HG03432 (cell line): ENCODE results near the gene CLEC4M.
"Not testable (repeated sequence)": the region's sequence is repeated elsewhere in the genome, so short reads cannot be mapped to it uniquely, and the experiment has no call there.

ENCODE experiments used
- ATAC-seq: cut with Tn5 transposase; IDR thresholded peaks from one replicate; pipeline ENCODE4 v1.9.1; 2021; ENCODE audit warnings: mild to moderate bottlenecking, moderate library complexity; ENCODE audit not compliant: unreplicated experiment

Gene CLEC4M

DNA sequence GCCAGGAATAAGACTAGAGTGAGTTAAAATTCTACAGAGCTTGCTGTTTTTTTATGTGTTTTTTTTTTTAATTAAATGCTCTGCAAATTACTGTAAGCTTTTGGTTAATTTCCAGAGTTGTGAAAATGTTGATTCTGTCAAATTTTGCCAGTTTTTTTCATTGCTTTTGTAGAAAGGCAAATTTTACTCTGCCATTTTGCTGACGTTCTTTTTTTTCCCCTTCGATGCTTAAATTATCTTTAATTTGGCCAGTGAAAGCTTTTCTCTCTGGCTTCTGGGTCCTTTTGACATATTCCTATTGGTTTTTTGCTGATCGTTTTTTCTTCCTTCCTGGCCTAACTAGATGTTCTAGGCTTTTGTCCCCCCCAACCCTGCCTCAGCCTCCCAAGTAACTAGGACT, 43.2 kb downstream of the CLEC4M start:
- no peak for ATAC-seq

DNA sequence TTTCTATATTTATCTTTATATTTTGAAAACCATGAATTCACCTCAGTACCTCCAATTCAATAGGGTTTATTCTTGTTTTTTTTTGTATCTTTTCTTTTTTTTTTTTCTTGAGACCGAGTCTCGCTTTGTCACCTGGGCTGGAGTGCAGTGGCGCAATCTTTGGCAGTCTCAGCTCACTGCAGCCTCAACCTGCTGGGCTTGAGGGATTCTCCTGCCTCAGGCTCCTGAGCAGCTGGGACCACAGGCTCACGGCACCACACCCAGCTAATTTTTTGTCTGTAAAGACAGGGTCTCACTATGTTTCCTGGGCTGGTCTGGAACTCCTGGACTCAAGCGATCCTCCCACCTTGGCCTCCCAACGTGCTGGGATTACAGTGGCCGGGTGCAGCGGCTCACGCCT, 43.8 kb downstream of the CLEC4M start:
- ATAC-seq, result no peak

DNA sequence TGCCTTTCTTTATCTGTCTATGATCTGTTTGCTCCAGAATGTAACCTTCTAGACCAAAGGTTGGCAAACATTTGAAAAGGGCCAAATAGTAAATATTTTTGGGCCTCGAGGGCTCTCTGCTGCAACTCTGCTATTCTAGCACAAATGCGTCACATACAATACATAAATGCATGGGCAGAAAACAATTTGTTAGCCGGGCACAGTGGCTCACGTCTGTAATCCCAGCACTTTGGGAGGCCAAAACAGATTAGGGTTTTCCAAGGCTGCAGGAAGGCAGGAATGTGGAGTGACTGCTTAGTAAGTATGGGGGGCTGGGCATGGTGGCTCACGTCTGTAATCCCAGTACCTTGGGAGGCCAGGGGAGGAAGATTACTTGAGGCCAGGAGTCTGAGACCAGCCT, 45.1 kb downstream of the CLEC4M start:
- no peak for ATAC-seq

GRCh38 chr19:7811989-7812388, 48.9 kb downstream of the CLEC4M start:
- no peak for ATAC-seq

GRCh38 chr19:7815325-7815724, 52.3 kb downstream of the CLEC4M start:
- ATAC-seq, result no peak

GRCh38 chr19:7816040-7816439, 53.0 kb downstream of the CLEC4M start:
- not testable (repeated sequence) for ATAC-seq

DNA sequence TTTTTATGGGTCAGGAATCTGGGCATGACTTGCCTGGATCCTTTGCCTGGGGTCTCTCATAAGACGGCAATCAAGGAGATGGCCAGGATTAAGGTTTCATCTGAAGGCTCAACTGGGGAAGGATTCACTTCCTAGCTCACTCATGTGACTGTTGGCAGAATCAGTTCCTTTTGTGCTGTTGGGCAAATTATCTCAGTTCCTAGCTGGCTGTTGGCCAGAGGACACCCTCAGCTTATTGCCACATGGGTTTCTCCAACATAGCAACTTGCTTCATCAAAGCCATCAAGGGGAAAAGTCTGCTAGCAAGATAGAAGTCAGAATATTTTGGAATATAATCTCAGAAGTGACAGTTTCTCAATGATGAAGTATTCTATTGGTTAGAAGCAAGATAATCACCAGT, 54.8 kb downstream of the CLEC4M start:
- ATAC-seq, result no peak

DNA sequence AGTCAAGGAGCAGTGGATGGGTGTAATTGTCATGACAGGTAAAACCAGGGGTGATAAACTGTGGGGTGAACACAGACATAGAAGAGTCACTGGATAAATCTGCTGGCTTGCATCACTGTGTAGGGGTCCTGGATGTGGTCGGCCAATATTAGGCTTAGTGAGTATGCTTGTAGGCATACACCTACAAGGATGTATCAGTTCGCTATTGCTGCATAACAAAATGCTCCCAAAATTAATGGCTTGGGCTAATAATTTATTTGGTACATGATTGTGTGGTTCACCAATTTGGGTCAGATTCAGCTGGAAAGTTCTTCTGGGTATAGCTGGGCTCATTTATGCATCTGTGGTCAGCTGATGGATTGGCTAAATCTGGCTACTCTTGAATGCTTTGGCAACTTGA, 55.8 kb downstream of the CLEC4M start:
- ATAC-seq, result no peak
